Kidney epithelial cell (primary cell): Measurements from ENCODE around the gene FOSL2. TPM values are rescaled to one million over a fixed set of nuclear protein-coding genes. Genes with fewer than 3 reads are reported as not detected.

Experiments
- DNase-seq: peaks from one replicate; pipeline ENCODE4 v3.0.0-alpha.2; 2010; ENCODE audit warnings: low read depth
- H3K27me3 ChIP-seq: 2 replicates; pipeline ENCODE4 v1.6.0; 2011; ENCODE audit warnings: low read length; ENCODE audit not compliant: control insufficient read depth, insufficient read depth
- H3K36me3 ChIP-seq: 2 replicates; pipeline ENCODE4 v1.5.1; 2011; ENCODE audit warnings: low read length; ENCODE audit not compliant: control insufficient read depth, insufficient read depth
- H3K4me3 ChIP-seq: 2 replicates; pipeline ENCODE4 v1.5.1; 2011; ENCODE audit warnings: low read depth, mild to moderate bottlenecking, control low read depth, low read length
- total RNA-seq: library from RNA; depleted of rRNA; stranded (reverse); fragments of >200 nt; gene quantifications from 2 replicates; pipeline ENCODE4 v1.2.3, GENCODE V29; 2015
- TF ChIP-seq, protein P1 (sequence below): IDR thresholded peaks from 2 replicates; pipeline ENCODE4 v1.5.1; 2011; ENCODE audit warnings: mild to moderate bottlenecking, moderate library complexity, low read length, control low read depth, inconsistent platforms; ENCODE audit not compliant: insufficient read depth, poor library complexity, severe bottlenecking

FOSL2 gene
- total RNA-seq, 1 donor from 2014 or later: 85.5 TPM

GRCh38 chr2:28435241-28435640 is 42.6 kb downstream of the FOSL2 start:
- H3K36me3 ChIP-seq: no peaks in the 10 kb centered on the region
- TF ChIP-seq, protein P1, sequence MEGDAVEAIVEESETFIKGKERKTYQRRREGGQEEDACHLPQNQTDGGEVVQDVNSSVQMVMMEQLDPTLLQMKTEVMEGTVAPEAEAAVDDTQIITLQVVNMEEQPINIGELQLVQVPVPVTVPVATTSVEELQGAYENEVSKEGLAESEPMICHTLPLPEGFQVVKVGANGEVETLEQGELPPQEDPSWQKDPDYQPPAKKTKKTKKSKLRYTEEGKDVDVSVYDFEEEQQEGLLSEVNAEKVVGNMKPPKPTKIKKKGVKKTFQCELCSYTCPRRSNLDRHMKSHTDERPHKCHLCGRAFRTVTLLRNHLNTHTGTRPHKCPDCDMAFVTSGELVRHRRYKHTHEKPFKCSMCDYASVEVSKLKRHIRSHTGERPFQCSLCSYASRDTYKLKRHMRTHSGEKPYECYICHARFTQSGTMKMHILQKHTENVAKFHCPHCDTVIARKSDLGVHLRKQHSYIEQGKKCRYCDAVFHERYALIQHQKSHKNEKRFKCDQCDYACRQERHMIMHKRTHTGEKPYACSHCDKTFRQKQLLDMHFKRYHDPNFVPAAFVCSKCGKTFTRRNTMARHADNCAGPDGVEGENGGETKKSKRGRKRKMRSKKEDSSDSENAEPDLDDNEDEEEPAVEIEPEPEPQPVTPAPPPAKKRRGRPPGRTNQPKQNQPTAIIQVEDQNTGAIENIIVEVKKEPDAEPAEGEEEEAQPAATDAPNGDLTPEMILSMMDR: no peak
- no peaks in the 10 kb centered on the region for H3K27me3 ChIP-seq
- H3K4me3 ChIP-seq: no peak overlapping the region
- DNase-seq: no peak

DNA sequence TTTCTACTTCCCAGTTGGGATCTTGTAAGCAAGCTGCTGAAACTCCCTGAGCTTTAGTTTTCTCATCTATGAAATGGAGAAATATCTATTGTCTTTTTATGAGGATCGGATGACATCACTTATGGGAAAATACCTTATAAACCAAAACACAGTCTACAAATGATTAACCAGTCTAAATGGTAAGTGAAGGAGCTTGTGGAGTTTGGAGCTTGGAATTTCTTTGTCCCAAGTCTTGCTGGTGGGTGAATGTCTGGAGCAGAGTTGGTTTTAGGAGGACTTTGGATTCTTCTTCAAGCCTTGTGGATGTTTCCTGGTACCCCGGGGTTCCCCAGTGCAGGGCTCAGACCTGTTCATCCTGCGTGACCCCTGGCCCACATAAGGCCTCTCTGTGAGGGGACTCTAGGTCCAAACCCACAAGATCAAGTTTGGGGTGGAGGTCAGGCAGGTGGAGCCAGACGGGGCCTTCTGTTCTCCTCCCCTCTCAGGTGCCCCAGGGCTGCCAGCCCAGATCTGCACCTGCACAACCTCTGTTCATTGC is 43.2 kb downstream of the FOSL2 start:
- Histone ChIP-seq H3K4me3 (no peak overlapping the region), H3K27me3 (no peaks in the 10 kb centered on the region), H3K36me3 (no peaks in the 10 kb centered on the region)
- DNase-seq: peak; percentile 55
- TF ChIP-seq, protein P1: no peak

DNA sequence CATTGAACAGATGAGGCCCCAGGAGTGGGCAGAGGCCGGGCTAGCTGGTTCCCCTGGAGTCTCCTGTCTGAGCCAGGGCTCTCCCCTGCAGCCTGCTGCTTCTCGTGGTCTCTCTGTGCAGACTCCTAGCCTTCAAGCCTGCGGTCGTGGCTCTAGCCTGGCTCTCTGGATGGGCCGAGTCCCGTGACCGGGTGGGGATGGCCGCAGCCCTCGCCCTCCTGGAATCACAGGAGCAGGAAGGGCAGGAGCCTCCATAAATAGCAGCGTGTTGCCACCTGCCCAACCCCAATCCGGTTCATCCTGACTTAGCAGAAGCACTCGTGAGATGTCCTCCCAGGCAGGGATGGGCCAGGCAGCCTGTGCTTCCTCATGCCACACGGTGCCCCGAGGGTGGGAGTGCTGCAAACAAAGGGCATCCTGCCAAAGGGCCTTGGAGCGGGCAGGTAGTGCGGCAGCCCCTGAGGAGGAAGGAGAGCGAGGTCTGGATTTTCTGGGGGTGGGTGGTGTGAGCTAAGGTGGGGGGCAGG is 43.9 kb downstream of the FOSL2 start:
- no peak for DNase-seq
- Histone ChIP-seq H3K27me3 (no peaks in the 10 kb centered on the region), H3K4me3 (no peak overlapping the region), H3K36me3 (no peaks in the 10 kb centered on the region)
- TF ChIP-seq, protein P1: no peak

DNA sequence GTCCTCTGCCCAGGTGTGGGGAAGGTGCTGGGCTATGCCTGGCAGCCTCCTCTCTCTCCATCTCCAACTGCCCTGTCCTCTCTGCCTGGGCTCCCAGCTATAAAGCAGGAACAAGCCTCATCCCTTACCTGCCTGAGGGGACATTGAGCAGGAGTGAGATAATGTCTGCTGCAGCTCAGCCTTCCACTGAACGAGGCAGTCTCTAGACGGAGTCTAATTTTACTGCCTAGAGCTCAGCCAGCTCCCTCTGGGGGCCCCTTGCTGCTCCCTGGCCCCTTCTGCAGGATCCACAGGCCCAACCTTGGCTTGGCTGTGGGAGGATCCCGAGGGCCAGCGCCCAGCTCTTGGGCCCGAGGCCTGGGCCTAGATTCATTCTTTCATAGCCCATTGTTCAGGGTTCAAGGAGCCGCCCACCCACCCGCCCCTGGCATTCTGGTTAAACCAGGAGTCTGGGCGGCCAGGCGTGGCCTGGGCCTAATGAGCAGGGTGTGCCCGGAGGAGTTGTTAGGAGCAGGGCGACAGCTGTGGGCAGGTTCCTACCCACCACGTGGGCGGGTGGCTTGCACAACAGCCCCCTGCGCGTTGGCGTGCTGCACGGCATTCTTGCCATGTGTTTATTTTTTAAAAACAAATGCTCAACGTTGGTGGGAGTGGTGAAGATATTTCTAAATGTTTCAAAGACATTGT is 44.6 kb downstream of the FOSL2 start:
- DNase-seq: no peak
- H3K36me3 ChIP-seq: no peaks in the 10 kb centered on the region
- H3K27me3 ChIP-seq: no peaks in the 10 kb centered on the region
- no peak overlapping the region for H3K4me3 ChIP-seq
- TF ChIP-seq, protein P1: no peak

GRCh38 chr2:28437918-28438317 is 45.3 kb downstream of the FOSL2 start:
- Histone ChIP-seq H3K36me3 (no peaks in the 10 kb centered on the region), H3K27me3 (no peaks in the 10 kb centered on the region), H3K4me3 (no peak overlapping the region)
- DNase-seq: no peak
- TF ChIP-seq, protein P1: no peak

- no peaks in the 10 kb centered on the region for H3K27me3 ChIP-seq
- DNase-seq: no peak
- no peak overlapping the region for H3K4me3 ChIP-seq
- no peaks in the 10 kb centered on the region for H3K36me3 ChIP-seq
- TF ChIP-seq, protein P1: no peak
Measured at GRCh38 chr2:28438532-28439063, 45.9 kb downstream of the FOSL2 start.
